DMS 273 (cell line): ENCODE data around the gene RBMS1.
A peak's percentile ranks its signal among the peaks of the same experiment; 100 is the strongest.
"Not testable (repeated sequence)": the region's sequence is repeated elsewhere in the genome, so short reads cannot be mapped to it uniquely, and the experiment has no call there.

Experiments
- DNase-seq: peaks from one replicate; lab custom pipeline; 2025; ENCODE audit not compliant: unreplicated experiment; lab: John Stamatoyannopoulos, UW

The RBMS1 gene

GRCh38 chr2:160502478-160502877, 8.9 kb upstream of the RBMS1 start:
- no peak for DNase-seq

- DNase-seq, result no peak
Measured at GRCh38 chr2:160501370-160501769, 7.8 kb upstream of the RBMS1 start.

- DNase-seq, result no peak
Measured at GRCh38 chr2:160499865-160500264, 6.3 kb upstream of the RBMS1 start.

- DNase-seq, result no peak
Measured at GRCh38 chr2:160498137-160498536, 4.5 kb upstream of the RBMS1 start.

GRCh38 chr2:160494201-160494644, 616 bp upstream of the RBMS1 start:
- peak; percentile 22 for DNase-seq

- peak; percentile 84 for DNase-seq
Measured at GRCh38 chr2:160492401-160493226, 993 bp downstream of the RBMS1 start.

GRCh38 chr2:160491911-160492371, 1.7 kb downstream of the RBMS1 start:
- no peak for DNase-seq

- DNase-seq, result no peak
Measured at GRCh38 chr2:160490733-160491685, 2.6 kb downstream of the RBMS1 start.

- no peak for DNase-seq
Measured at GRCh38 chr2:160489111-160489510, 4.5 kb downstream of the RBMS1 start.

GRCh38 chr2:160488289-160488688, 5.3 kb downstream of the RBMS1 start:
- DNase-seq, result not testable (repeated sequence)

- no peak for DNase-seq
Measured at GRCh38 chr2:160486341-160486740, 7.3 kb downstream of the RBMS1 start.

- no peak for DNase-seq
Measured at GRCh38 chr2:160484859-160485520, 8.6 kb downstream of the RBMS1 start.

- peak; percentile 11 for DNase-seq
Measured at GRCh38 chr2:160482673-160483072, 10.9 kb downstream of the RBMS1 start.

GRCh38 chr2:160479269-160479668, 14.3 kb downstream of the RBMS1 start:
- no peak for DNase-seq

GRCh38 chr2:160478660-160479059, 14.9 kb downstream of the RBMS1 start:
- DNase-seq, result no peak

GRCh38 chr2:160477032-160477431, 16.6 kb downstream of the RBMS1 start:
- no peak for DNase-seq

GRCh38 chr2:160474891-160475787, 18.5 kb downstream of the RBMS1 start:
- no peak for DNase-seq

- no peak for DNase-seq
Measured at GRCh38 chr2:160474319-160474645, 19.3 kb downstream of the RBMS1 start.

- DNase-seq, result no peak
Measured at GRCh38 chr2:160473468-160474318, 19.9 kb downstream of the RBMS1 start.
